Measurements from ENCODE around the gene C4orf50. TPM values are rescaled to one million over a fixed set of nuclear protein-coding genes. Genes with fewer than 3 reads are reported as not detected.

Gene C4orf50
- total and polyA plus RNA-seq, 2 of the 13 experiments (the other 11 are each of a cell fraction or from before 2014, with no cell fraction given): not detected

GRCh38 chr4:5912614-5913019 is 105.6 kb downstream of the C4orf50 start:
- H3K4me1 ChIP-seq (ENCODE audit: insufficient read depth, low read length): no peaks in the 10 kb centered on the region
- FAIRE-seq (no peak), ATAC-seq (no peak), DNase-seq (ENCODE audit: low spot score) (no peak)
- intact Hi-C loops (cut with micrococcal nuclease; ENCODE audit: unreplicated experiment): no loop called here
- H3K79me2 ChIP-seq (ENCODE audit: insufficient read depth, low read length): no peaks in the 10 kb centered on the region
- BruUV-seq (replicated peaks): no TSS peak
- no peaks in the 10 kb centered on the region for H4K20me1 ChIP-seq (ENCODE audit: insufficient read depth, low read length)
- H3K36me3 ChIP-seq (replicated peaks in 1 of 2; ENCODE audit: control insufficient read depth in 1 of 2, insufficient read depth in 2 of 2, low read length in 2 of 2): no peaks in the 10 kb centered on the region
- no peaks in the 10 kb centered on the region for H3K9me3 ChIP-seq (ENCODE audit: low read length)
- no peak overlapping the region for H3K4me2 ChIP-seq (ENCODE audit: low read depth, low read length)
- POLR2A ChIA-PET: no interaction called here
- in situ Hi-C loops (cut with HindIII; ENCODE audit: extremely low pct_ligation_motif_present, low pct_unique_long_range_greater_than_20kb): no loop called here
- WGBS (ENCODE audit: low lambda C conversion rate): 50% methylated on average over 1 of the region's 1 CpG
- H3K4me3 ChIP-seq (replicated peaks in 1 of 3; ENCODE audit: insufficient read depth in 1 of 3, low read depth in 2 of 3, low read length in 3 of 3): no peak overlapping the region
- no peak overlapping the region for H3K9ac ChIP-seq (ENCODE audit: insufficient read depth, low read depth, low read length)
- peaks cover 0 to under 1% of the 10 kb centered on the region in 2 experiments; a peak in 2 of 5 replicates for H3K27me3 ChIP-seq (ENCODE audit: control insufficient read depth in 1 of 2, insufficient read depth in 2 of 2, low read length in 2 of 2)
- H3K27ac ChIP-seq (ENCODE audit: extremely low read length, insufficient read depth, low read length): no peak overlapping the region
- CTCF ChIA-PET (ENCODE audit: low intra/inter-chr PET ratio, low total read pairs): no interaction called here
- TF ChIP-seq ZNF205 (CRISPR knock-in tag; IDR thresholded peaks at IDR 0.05): no peak
- TF ChIP-seq HOMEZ (CRISPR knock-in tag; IDR thresholded peaks at IDR 0.05; ENCODE audit: low read depth): no peak
- no peak for TF ChIP-seq FOXC1 (CRISPR knock-in tag; IDR thresholded peaks at IDR 0.05; ENCODE audit: borderline replicate concordance)
- no peak for TF ChIP-seq NFAT5 (CRISPR knock-in tag; IDR thresholded peaks at IDR 0.05)
- no peak for TF ChIP-seq NFIB (CRISPR knock-in tag; IDR thresholded peaks at IDR 0.05; ENCODE audit: borderline replicate concordance)
- H2AFZ ChIP-seq (ENCODE audit: low read length): no peak overlapping the region

All from HepG2 (cell line).